GM12878 (cell line): Measurements from ENCODE around the gene TLR1. TPM values are rescaled to one million over a fixed set of nuclear protein-coding genes. Genes with fewer than 3 reads are reported as not detected.

Source experiments
- BCLAF1 ChIP-seq: fragments of 450-650 bp; IDR thresholded peaks from 2 replicates; pipeline ENCODE4 v1.6.1; 2017; ENCODE audit warnings: antibody characterized with exemption, mild to moderate bottlenecking, moderate library complexity
- CHD2 ChIP-seq: IDR thresholded peaks from 2 replicates; pipeline ENCODE4 v1.6.1; 2011; ENCODE audit warnings: low read depth, low read length, improper control_type of control experiment, borderline replicate concordance
- CREB1 ChIP-seq: IDR thresholded peaks from 2 replicates; pipeline ENCODE4 v1.6.1; 2012; ENCODE audit warnings: low read depth, mild to moderate bottlenecking, inconsistent platforms
- E2F8 ChIP-seq: fragments of 450-650 bp; IDR thresholded peaks from 2 replicates; pipeline ENCODE4 v1.6.1; 2018; ENCODE audit warnings: mild to moderate bottlenecking, low read depth, moderate library complexity; ENCODE audit not compliant: partially characterized antibody
- ESRRA ChIP-seq: IDR thresholded peaks from 2 replicates; pipeline ENCODE4 v1.6.1; 2012; ENCODE audit warnings: mild to moderate bottlenecking, low read length, improper control_type of control experiment
- GABPA ChIP-seq: IDR thresholded peaks from 2 replicates; pipeline ENCODE4 v1.6.1; 2014; ENCODE audit warnings: antibody characterized with exemption, low read depth, mild to moderate bottlenecking, inconsistent platforms
- IKZF2 ChIP-seq, 2 experiments: fragments of 450-650 bp; IDR thresholded peaks; 2 replicates each; pipeline ENCODE4 v1.6.1; 2017; ENCODE audit warnings: mild to moderate bottlenecking in 2 of 2, moderate library complexity in 2 of 2
- MYC ChIP-seq: IDR thresholded peaks from 2 replicates; pipeline ENCODE4 v1.6.1; 2011; ENCODE audit warnings: mild to moderate bottlenecking, low read length, moderate library complexity, inconsistent platforms; ENCODE audit not compliant: insufficient read depth, insufficient replicate concordance, insufficient read length, severe bottlenecking
- POLR2AphosphoS2 ChIP-seq: IDR thresholded peaks from 2 replicates; pipeline ENCODE4 v1.6.1; 2011; ENCODE audit warnings: low read depth, mild to moderate bottlenecking, low read length, improper control_type of control experiment, moderate library complexity
- RELB ChIP-seq: fragments of 450-650 bp; IDR thresholded peaks from 2 replicates; pipeline ENCODE4 v1.6.1; 2017; ENCODE audit warnings: low read depth, mild to moderate bottlenecking, moderate library complexity
- STAT1 ChIP-seq: fragments of 450-650 bp; conservative IDR thresholded peaks from 2 replicates; pipeline ENCODE4 v1.6.1; 2014; ENCODE audit warnings: antibody characterized with exemption, mild to moderate bottlenecking
- ZNF592 ChIP-seq: fragments of 450-650 bp; IDR thresholded peaks from 2 replicates; pipeline ENCODE4 v1.6.1; 2017; ENCODE audit warnings: mild to moderate bottlenecking, moderate library complexity
- ZNF687 ChIP-seq: fragments of 450-650 bp; IDR thresholded peaks from 2 replicates; pipeline ENCODE4 v1.6.1; 2017; ENCODE audit warnings: mild to moderate bottlenecking, moderate library complexity
- polyA plus RNA-seq, 11 experiments: library from polyadenylated mRNA; depleted of rRNA in 4 of 11; unstranded in 6 of 11; stranded (reverse) in 5 of 11; fragments of >200 nt; fragmentation: Nextera tagmentation in 4 of 11; fragmentation: Illumina TruSeq in 1 of 11; extraction: Ambion mirVana in 4 of 11; extraction: Trizol in 1 of 11; gene quantifications; 1 replicate in 1 of 11; 2 replicates in 10 of 11; pipeline versions ENCODE4 v1.2.1 to v1.2.3, GENCODE V29; 2011 to 2016; ENCODE audit warnings: inconsistent platforms in 2 of 11, missing spikeins in 2 of 11, low read depth in 1 of 11
- total RNA-seq, 4 experiments: library from RNA; depleted of rRNA in 3 of 4; stranded (reverse); fragments of >200 nt in 3 of 4; fragmentation: Illumina TruSeq in 1 of 4; extraction: Trizol in 1 of 4; gene quantifications; 2 replicates each; pipeline versions ENCODE4 v1.2.1 to v1.2.3, GENCODE V29; 2013 to 2021

TLR1 gene
- total and polyA plus RNA-seq, 10 of the 15 experiments (the other 5 are each of a cell fraction or from before 2014, with no cell fraction given): 9.3 to 57.1 (median 20.4) TPM

- TF ChIP-seq RELB (peak; percentile 81), CHD2 (peak; percentile 94), GABPA (no peak), MYC (no peak), STAT1 (peak; percentile 27; the same call in 1 of the 2 replicates), ZNF592 (no peak), CREB1 (peak; percentile 88), POLR2AphosphoS2 (no peak), ZNF687 (peak; percentile 28; the same call in 1 of the 2 replicates), ESRRA (peak; percentile 63; the same call in 1 of the 2 replicates), IKZF2 (IDR thresholded peaks at IDR 0.05) (peak; percentile 42 to 76; a peak in 2 of 4 replicates), E2F8 (peak; percentile 61), BCLAF1 (no peak)
Measured at GRCh38 chr4:38818441-38818976, 13.9 kb upstream of the TLR1 start (continued).
